ENCODE measurements around the gene CD44. TPM values are rescaled to one million over a fixed set of nuclear protein-coding genes. Genes with fewer than 3 reads are reported as not detected.
A peak's percentile ranks its signal among the peaks of the same experiment; 100 is the strongest.

Gene CD44
- total and polyA plus RNA-seq, 10 donors, result 60.9 to 521 (median 317) TPM

DNA sequence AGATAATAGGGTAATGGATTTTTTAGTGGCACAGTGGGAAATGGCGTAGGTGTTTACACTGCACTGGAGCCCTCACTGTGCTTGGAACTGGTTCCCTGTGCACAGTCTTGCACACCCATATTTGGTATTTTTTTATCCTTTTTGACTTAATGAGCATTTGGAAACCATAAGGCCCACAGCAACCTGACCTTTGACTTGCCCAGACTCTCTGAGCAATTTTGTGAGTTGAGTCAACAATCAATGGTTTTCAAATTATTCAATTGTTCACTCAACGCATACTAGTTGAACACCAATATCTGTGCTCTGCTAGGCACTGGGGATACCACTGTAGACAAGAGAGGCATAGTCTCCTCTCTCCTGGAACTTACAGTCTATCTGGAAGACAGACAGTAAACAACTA, 14.3 kb downstream of the CD44 start:
- H3K27ac ChIP-seq, result peak overlapping the region in 2 of 8 donors; percentile 6 to 39
- intact Hi-C loops (cut with DNase I; ENCODE audit: low total_unique reads), result no loop called here
- WGBS, 5 donors, result 74 to 93% (median 89%) methylated on average over 2 of the region's 2 CpGs
- no peaks in the 10 kb centered on the region for H3K27me3 ChIP-seq (replicated peaks in 1 of 7)
- no peak overlapping the region for H3K4me3 ChIP-seq
- H3K9me3 ChIP-seq, result no peaks in the 10 kb centered on the region
- peaks cover 30 to 100% (median 76%) of the 10 kb centered on the region in 6 donors for H3K4me1 ChIP-seq
- no peak for DNase-seq
- TF ChIP-seq POLR2A (IDR thresholded peaks at IDR 0.05) (no peak), POLR2AphosphoS5 (IDR thresholded peaks at IDR 0.05) (no peak)
- TF ChIP-seq, protein P1, sequence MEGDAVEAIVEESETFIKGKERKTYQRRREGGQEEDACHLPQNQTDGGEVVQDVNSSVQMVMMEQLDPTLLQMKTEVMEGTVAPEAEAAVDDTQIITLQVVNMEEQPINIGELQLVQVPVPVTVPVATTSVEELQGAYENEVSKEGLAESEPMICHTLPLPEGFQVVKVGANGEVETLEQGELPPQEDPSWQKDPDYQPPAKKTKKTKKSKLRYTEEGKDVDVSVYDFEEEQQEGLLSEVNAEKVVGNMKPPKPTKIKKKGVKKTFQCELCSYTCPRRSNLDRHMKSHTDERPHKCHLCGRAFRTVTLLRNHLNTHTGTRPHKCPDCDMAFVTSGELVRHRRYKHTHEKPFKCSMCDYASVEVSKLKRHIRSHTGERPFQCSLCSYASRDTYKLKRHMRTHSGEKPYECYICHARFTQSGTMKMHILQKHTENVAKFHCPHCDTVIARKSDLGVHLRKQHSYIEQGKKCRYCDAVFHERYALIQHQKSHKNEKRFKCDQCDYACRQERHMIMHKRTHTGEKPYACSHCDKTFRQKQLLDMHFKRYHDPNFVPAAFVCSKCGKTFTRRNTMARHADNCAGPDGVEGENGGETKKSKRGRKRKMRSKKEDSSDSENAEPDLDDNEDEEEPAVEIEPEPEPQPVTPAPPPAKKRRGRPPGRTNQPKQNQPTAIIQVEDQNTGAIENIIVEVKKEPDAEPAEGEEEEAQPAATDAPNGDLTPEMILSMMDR (IDR thresholded peaks at IDR 0.05 in 8 of 11, conservative IDR thresholded peaks at IDR 0.05 in 3 of 11), result no peak
- peaks cover 0 to 45% (median 0%) of the 10 kb centered on the region in 6 donors for H3K36me3 ChIP-seq

DNA sequence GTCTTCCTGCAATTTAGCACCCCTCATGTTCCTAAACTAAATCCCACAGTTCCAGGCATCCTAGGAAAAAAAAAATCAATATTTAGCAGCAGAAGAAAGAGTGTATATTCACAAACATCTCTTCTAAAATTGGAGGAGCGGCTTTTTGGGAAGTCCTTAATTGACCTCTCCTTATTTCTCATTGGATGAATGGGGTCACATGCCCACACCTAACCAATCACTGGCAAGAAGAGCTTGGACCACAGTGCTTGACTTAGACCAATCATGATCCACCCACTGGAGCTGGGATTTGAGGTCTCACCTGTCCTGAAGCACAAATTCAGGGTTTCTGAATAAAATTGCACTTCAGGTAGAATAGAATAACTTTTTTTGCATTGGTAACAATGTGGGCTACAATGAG, 16.0 kb downstream of the CD44 start:
- H3K4me1 ChIP-seq, result peaks cover 41 to 100% (median 82%) of the 10 kb centered on the region in 6 donors
- H3K36me3 ChIP-seq, result peaks cover 0 to 55% (median 0%) of the 10 kb centered on the region in 6 donors
- WGBS, 5 donors, result 97 to 100% (median 98%) methylated on average over 1 of the region's 1 CpG
- TF ChIP-seq POLR2AphosphoS5 (IDR thresholded peaks at IDR 0.05) (no peak), POLR2A (IDR thresholded peaks at IDR 0.05) (no peak)
- TF ChIP-seq, protein P1 (IDR thresholded peaks at IDR 0.05 in 8 of 11, conservative IDR thresholded peaks at IDR 0.05 in 3 of 11), result no peak
- no peaks in the 10 kb centered on the region for H3K27me3 ChIP-seq (replicated peaks in 1 of 7)
- DNase-seq, result no peak
- H3K4me3 ChIP-seq, result no peak overlapping the region
- peak overlapping the region in 1 of 8 donors; percentile 36 for H3K27ac ChIP-seq
- no peaks in the 10 kb centered on the region for H3K9me3 ChIP-seq
- intact Hi-C loops (cut with DNase I; ENCODE audit: low total_unique reads), result no loop called here

DNA sequence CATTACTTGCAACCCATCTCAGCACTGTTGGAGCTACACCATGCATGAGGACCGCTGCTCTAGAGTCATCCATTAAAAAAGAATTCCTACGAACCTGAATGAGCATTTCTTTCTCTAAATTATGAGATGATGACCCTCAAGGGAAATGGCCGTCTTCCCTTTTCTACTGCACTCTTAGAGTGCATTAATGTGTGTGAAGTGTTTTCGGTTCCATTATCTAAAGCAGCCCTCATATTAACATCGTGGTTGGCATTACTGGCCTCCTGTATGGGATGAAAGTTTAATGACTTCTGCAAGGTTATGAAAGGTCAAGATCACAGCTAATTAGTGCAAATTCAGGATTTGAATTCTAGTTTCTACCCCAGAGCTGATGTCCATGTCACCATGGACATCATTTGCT, 16.7 kb downstream of the CD44 start:
- Histone ChIP-seq H3K27ac (peak overlapping the region in 3 of 8 donors; percentile 4 to 89 (median 36)), H3K36me3 (peaks cover 0 to 62% (median 0%) of the 10 kb centered on the region in 6 donors), H3K9me3 (no peaks in the 10 kb centered on the region), H3K27me3 (replicated peaks in 1 of 7) (no peaks in the 10 kb centered on the region), H3K4me1 (peaks cover 41 to 100% (median 85%) of the 10 kb centered on the region in 6 donors), H3K4me3 (no peak overlapping the region)
- TF ChIP-seq POLR2A (IDR thresholded peaks at IDR 0.05) (no peak), POLR2AphosphoS5 (IDR thresholded peaks at IDR 0.05) (no peak)
- TF ChIP-seq, protein P1 (IDR thresholded peaks at IDR 0.05 in 8 of 11, conservative IDR thresholded peaks at IDR 0.05 in 3 of 11), result no peak
- no peak for DNase-seq
- intact Hi-C loops (cut with DNase I; ENCODE audit: low total_unique reads), result no loop called here
- 78 to 92% (median 83%) methylated on average over 5 of the region's 5 CpGs for WGBS, 5 donors

DNA sequence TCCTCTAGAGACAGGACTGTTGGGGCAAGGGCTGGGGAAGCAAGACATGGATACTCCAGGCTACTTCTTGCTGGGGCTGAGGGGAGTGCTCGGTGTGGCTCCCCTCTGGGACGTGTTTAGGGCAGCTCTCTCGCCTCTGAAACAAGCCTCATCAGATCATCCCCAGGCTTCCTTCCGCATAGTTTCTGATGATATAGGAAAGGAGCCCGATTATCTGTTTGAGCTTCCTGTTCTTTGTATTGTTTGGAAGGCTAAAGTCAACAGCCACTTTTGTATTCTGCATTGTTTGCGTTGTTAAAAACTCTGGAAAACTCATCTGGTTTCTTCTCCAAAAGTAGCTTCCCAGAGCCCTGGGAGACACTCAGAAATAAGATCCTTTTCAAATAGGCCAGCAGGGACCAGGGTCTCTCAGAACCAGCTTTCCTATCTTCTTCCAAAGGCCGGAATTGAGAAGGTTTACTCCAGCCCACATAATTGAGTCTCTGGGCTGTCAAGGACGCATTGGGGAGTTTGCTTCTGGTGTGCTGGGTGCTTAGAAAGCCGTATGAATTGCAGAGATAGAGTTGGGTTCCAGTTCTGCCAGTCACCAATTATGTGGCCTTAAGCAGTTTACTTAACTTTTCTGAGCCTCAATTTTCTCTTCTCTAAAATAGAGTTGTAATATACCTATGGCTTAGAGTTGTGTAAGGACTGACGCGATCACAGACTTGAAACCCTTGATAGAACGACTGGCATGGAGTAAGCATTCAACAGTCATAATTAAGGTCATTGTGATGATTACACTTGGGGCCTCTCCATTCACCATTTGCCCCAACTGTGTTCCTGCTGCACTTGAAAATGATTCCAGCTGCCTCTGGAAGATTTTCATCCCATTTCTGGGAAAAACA, 19.1 kb downstream of the CD44 start:
- no peak overlapping the region for H3K4me3 ChIP-seq
- peak overlapping the region; percentile 6 to 96 (median 85) for H3K27ac ChIP-seq
- TF ChIP-seq POLR2A (IDR thresholded peaks at IDR 0.05) (no peak), POLR2AphosphoS5 (IDR thresholded peaks at IDR 0.05) (no peak)
- peaks cover 39 to 100% (median 89%) of the 10 kb centered on the region in 6 donors for H3K4me1 ChIP-seq
- intact Hi-C loops (cut with DNase I; ENCODE audit: low total_unique reads), result no loop called here
- no peaks in the 10 kb centered on the region for H3K27me3 ChIP-seq (replicated peaks in 1 of 7)
- H3K9me3 ChIP-seq, result no peaks in the 10 kb centered on the region
- 71 to 80% (median 75%) methylated on average over 12 of the region's 12 CpGs for WGBS, 5 donors
- H3K36me3 ChIP-seq, result peaks cover 0 to 42% (median 0%) of the 10 kb centered on the region in 6 donors
- DNase-seq, result no peak
